Sigmoid colon (tissue), 7 donors: ENCODE data around the gene DYNC2I2. TPM values are rescaled to one million over a fixed set of nuclear protein-coding genes. Genes with fewer than 3 reads are reported as not detected.

Source experiments
- DNase-seq: peaks from one replicate; pipeline ENCODE4 v3.0.0-alpha.2; 2019
- H3K27ac ChIP-seq, 4 donors: fragments of 200-600 bp; sonication (generic); one replicate each; pipeline ENCODE4 v1.5.1; 2016 to 2019; ENCODE audit warnings: mild to moderate bottlenecking in 1 of 4
- H3K27me3 ChIP-seq, 3 donors: fragments of 200-600 bp; sonication (generic); one replicate each; pipeline ENCODE4 v1.5.1; 2019; ENCODE audit warnings: mild to moderate bottlenecking in 1 of 3
- H3K36me3 ChIP-seq, 4 donors: fragments of 200-600 bp; sonication (generic); one replicate each; pipeline ENCODE4 v1.5.1; 2016 to 2019
- H3K4me1 ChIP-seq, 4 donors: fragments of 200-600 bp; sonication (generic); one replicate each; pipeline ENCODE4 v1.5.1; 2017 to 2019
- H3K4me3 ChIP-seq, 4 donors: fragments of 200-600 bp; sonication (generic); one replicate each; pipeline ENCODE4 v1.5.1; 2017 to 2019; ENCODE audit warnings: mild to moderate bottlenecking in 2 of 4, moderate library complexity in 1 of 4
- H3K9me3 ChIP-seq, 4 donors: fragments of 200-600 bp in 3 of 4; sonication (generic) in 3 of 4; one replicate each; pipeline versions ENCODE4 v1.5.1 to v1.6.1; 2013 to 2019
- EP300 ChIP-seq, 4 donors: sonication (generic); formaldehyde crosslinking; IDR thresholded peaks; one replicate each; pipeline ENCODE4 v1.6.1; 2017; ENCODE audit warnings: antibody characterized with exemption in 4 of 4
- POLR2A ChIP-seq, 2 donors: fragments of 450-650 bp; IDR thresholded peaks; one replicate each; pipeline ENCODE4 v1.6.1; 2016; ENCODE audit warnings: antibody characterized with exemption in 2 of 2, mild to moderate bottlenecking in 2 of 2, moderate library complexity in 2 of 2
- POLR2AphosphoS5 ChIP-seq, 4 donors: sonication (generic); formaldehyde crosslinking; IDR thresholded peaks; one replicate each; pipeline ENCODE4 v1.6.1; 2017; ENCODE audit warnings: antibody characterized with exemption in 4 of 4
- WGBS, 2 donors: extraction: QIAGEN DNeasy Blood & Tissue Kit; methylation state at CpG; one replicate each; pipeline ENCODE4 v1.1.7; 2013; 5-methylcytosine and 5-hydroxymethylcytosine counted together
- intact Hi-C: fragments of 100-400 bp; cut with DNase I; formaldehyde crosslinking; loops from one replicate; pipeline ENCODE4 v1.15.1; 2023
- polyA plus RNA-seq, 3 donors: library from polyadenylated mRNA; stranded (reverse); fragments of 200-250 nt; gene quantifications; one replicate each; pipeline ENCODE4 v1.2.3, GENCODE V29; 2013
- total RNA-seq, 4 donors: library from RNA; depleted of rRNA; stranded (reverse); fragments of >200 nt; gene quantifications; one replicate each; pipeline ENCODE4 v1.1.0, GENCODE V29; 2016
- TF ChIP-seq, protein P1 (sequence below), 4 experiments: fragments of 450-650 bp in 3 of 4; fragments of 200-600 bp in 1 of 4; IDR thresholded peaks; one replicate each; pipeline ENCODE4 v1.5.1; 2016 to 2019; ENCODE audit warnings: antibody characterized with exemption in 4 of 4, mild to moderate bottlenecking in 3 of 4, moderate library complexity in 2 of 4
- donor health status: healthy with polysubstance abuse.
- donor health status: Bipolar disorder and iron deficiency.
- donor health status: healthy.

Gene DYNC2I2
- total and polyA plus RNA-seq, 7 donors: 21.6 to 87.4 (median 33.0) TPM

DNA sequence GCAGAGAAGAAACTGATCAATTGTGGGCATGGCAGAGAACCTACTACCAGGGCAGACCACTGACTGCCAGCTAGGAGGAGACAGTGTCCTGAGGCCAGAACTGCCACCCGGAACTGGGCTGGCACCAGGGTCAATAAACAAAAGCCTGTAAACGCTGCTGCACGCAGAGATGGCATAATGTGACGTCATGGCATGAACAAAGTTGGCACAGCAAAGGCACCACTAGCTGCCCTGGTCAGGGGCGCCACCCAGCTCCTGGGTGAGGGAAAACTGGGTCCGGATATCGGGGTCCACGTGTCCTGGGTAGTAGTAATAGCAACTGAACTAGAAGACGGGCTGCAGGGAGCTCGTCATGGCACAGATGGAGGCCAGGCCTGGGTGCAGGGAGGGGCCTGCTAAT is 32.1 kb downstream of the DYNC2I2 start:
- no peak for DNase-seq
- no peaks in the 10 kb centered on the region for H3K9me3 ChIP-seq
- H3K27ac ChIP-seq: no peak overlapping the region
- intact Hi-C loops: no loop called here
- no peak overlapping the region for H3K4me3 ChIP-seq
- peaks cover 0 to 12% (median 7%) of the 10 kb centered on the region in 4 donors for H3K4me1 ChIP-seq
- H3K27me3 ChIP-seq: no peaks in the 10 kb centered on the region
- WGBS, 2 donors: 74 to 88% methylated on average over 10 of the region's 10 CpGs
- TF ChIP-seq EP300 (IDR thresholded peaks at IDR 0.05) (no peak), POLR2A (IDR thresholded peaks at IDR 0.05) (no peak), POLR2AphosphoS5 (IDR thresholded peaks at IDR 0.05) (no peak)
- TF ChIP-seq, protein P1, sequence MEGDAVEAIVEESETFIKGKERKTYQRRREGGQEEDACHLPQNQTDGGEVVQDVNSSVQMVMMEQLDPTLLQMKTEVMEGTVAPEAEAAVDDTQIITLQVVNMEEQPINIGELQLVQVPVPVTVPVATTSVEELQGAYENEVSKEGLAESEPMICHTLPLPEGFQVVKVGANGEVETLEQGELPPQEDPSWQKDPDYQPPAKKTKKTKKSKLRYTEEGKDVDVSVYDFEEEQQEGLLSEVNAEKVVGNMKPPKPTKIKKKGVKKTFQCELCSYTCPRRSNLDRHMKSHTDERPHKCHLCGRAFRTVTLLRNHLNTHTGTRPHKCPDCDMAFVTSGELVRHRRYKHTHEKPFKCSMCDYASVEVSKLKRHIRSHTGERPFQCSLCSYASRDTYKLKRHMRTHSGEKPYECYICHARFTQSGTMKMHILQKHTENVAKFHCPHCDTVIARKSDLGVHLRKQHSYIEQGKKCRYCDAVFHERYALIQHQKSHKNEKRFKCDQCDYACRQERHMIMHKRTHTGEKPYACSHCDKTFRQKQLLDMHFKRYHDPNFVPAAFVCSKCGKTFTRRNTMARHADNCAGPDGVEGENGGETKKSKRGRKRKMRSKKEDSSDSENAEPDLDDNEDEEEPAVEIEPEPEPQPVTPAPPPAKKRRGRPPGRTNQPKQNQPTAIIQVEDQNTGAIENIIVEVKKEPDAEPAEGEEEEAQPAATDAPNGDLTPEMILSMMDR (IDR thresholded peaks at IDR 0.05): no peak
- peaks cover 66 to 100% (median 79%) of the 10 kb centered on the region in 4 donors for H3K36me3 ChIP-seq

DNA sequence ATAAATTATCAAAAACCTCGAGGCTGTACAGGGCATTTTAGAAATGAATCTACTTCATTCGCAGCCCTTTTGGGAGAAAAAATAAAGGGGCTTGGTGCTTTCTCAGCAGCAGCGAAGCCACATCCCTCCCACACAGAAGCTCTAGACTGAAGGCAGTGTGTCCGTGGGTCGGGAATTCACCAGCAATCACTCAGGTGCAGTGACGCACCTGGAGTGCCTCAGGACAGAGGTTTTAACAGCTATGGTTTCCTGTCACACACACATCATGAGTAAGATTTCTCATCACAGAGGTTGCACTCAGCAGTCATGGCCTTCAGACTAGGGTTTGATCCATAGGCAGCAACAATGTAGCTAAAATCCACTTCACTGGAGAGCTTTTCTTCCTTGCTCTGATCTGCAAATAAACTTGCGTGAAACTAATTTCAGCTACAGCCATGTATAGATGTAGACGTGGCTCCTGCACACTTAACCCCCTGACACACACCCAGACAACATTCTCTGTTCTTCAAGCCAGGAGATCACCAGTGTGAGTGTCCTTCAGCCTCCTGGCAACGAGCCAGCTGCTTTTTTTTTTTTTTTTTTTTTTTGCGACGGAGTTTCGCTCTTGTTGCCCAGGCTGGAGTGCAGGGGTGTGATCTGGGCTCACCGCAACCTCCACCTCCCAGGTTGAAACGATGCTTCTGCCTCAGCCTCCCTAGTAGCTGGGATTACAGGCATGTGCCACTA is 34.8 kb downstream of the DYNC2I2 start:
- intact Hi-C loops: no loop called here

DNA sequence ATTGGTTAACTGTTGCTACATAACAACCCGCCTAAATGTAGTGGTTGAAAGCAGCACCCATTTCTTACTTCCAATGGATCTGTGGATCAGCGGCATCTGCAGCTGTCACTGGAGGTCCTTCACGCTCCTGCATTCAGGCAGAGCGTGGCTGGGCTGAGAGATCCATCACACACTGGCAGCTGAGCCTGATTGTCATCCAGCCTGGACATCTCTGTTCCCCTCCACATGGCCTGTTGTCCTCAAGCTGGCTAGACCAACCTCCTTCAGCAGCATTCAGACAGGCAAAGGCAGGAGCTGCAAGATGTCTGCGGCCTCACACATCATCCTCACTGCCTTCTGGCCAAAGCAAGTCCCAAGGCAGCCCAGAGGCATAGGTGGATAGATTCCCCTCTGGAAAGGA is 36.9 kb downstream of the DYNC2I2 start:
- Histone ChIP-seq H3K27me3 (no peaks in the 10 kb centered on the region), H3K27ac (no peak overlapping the region), H3K9me3 (no peaks in the 10 kb centered on the region), H3K4me3 (no peak overlapping the region), H3K4me1 (no peaks in the 10 kb centered on the region), H3K36me3 (peaks cover 74 to 100% (median 80%) of the 10 kb centered on the region in 4 donors)
- no peak for TF ChIP-seq POLR2AphosphoS5 (IDR thresholded peaks at IDR 0.05)
- TF ChIP-seq EP300 (IDR thresholded peaks at IDR 0.05): no peak
- TF ChIP-seq, protein P1 (IDR thresholded peaks at IDR 0.05): no peak
- no peak for TF ChIP-seq POLR2A (IDR thresholded peaks at IDR 0.05)
- no peak for DNase-seq
- 97 to 98% methylated on average over 5 of the region's 5 CpGs for WGBS, 2 donors
- intact Hi-C loops: no loop called here

More for the DNA sequence above, 34.8 kb downstream of the DYNC2I2 start:
- Histone ChIP-seq H3K4me3 (no peak overlapping the region), H3K9me3 (no peaks in the 10 kb centered on the region), H3K27ac (no peak overlapping the region), H3K27me3 (no peaks in the 10 kb centered on the region), H3K4me1 (no peaks in the 10 kb centered on the region), H3K36me3 (peaks cover 73 to 100% (median 80%) of the 10 kb centered on the region in 4 donors)
- no peak for DNase-seq
- WGBS, 2 donors: 74 to 81% methylated on average over 14 of the region's 14 CpGs
- TF ChIP-seq EP300 (IDR thresholded peaks at IDR 0.05): no peak
- TF ChIP-seq POLR2A (IDR thresholded peaks at IDR 0.05): no peak
- TF ChIP-seq POLR2AphosphoS5 (IDR thresholded peaks at IDR 0.05): no peak
- TF ChIP-seq, protein P1 (IDR thresholded peaks at IDR 0.05): no peak

DNA sequence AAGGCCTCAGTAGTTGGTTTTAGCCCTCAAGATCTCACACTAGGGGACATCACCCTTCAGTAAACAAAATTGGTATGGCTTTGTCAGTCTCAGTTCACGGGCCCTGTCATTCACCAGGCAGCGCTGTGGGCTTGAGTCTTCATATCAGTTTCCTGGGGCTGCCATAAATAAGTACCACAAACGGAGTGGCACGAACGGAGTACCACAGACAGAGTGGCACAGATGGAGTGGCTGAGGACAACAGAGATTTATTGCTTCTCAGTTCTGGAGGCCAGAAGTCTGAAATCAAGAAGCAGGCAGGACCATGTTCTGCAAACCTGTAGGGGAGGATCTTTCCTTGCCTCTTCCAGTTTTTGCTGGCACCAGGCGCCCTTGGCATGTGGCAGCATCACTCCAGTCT is 37.5 kb downstream of the DYNC2I2 start:
- intact Hi-C loops: no loop called here
- Histone ChIP-seq H3K4me3 (no peak overlapping the region), H3K27ac (no peak overlapping the region), H3K36me3 (peaks cover 68 to 100% (median 80%) of the 10 kb centered on the region in 4 donors), H3K27me3 (no peaks in the 10 kb centered on the region), H3K4me1 (no peaks in the 10 kb centered on the region), H3K9me3 (no peaks in the 10 kb centered on the region)
- TF ChIP-seq EP300 (IDR thresholded peaks at IDR 0.05) (no peak), POLR2A (IDR thresholded peaks at IDR 0.05) (no peak), POLR2AphosphoS5 (IDR thresholded peaks at IDR 0.05) (no peak)
- TF ChIP-seq, protein P1 (IDR thresholded peaks at IDR 0.05): no peak
- DNase-seq: no peak
- WGBS, 2 donors: 95 to 97% methylated on average over 6 of the region's 6 CpGs
